ENCODE results near the gene STK36.

GRCh38 chr2:218658671-218659257, 13.1 kb upstream of the STK36 start:
- TF ChIP-seq SIN3A (IDR thresholded peaks at IDR 0.05; ENCODE audit: borderline replicate concordance, insufficient read depth, low read length), result no peak
- TF ChIP-seq, protein P1, sequence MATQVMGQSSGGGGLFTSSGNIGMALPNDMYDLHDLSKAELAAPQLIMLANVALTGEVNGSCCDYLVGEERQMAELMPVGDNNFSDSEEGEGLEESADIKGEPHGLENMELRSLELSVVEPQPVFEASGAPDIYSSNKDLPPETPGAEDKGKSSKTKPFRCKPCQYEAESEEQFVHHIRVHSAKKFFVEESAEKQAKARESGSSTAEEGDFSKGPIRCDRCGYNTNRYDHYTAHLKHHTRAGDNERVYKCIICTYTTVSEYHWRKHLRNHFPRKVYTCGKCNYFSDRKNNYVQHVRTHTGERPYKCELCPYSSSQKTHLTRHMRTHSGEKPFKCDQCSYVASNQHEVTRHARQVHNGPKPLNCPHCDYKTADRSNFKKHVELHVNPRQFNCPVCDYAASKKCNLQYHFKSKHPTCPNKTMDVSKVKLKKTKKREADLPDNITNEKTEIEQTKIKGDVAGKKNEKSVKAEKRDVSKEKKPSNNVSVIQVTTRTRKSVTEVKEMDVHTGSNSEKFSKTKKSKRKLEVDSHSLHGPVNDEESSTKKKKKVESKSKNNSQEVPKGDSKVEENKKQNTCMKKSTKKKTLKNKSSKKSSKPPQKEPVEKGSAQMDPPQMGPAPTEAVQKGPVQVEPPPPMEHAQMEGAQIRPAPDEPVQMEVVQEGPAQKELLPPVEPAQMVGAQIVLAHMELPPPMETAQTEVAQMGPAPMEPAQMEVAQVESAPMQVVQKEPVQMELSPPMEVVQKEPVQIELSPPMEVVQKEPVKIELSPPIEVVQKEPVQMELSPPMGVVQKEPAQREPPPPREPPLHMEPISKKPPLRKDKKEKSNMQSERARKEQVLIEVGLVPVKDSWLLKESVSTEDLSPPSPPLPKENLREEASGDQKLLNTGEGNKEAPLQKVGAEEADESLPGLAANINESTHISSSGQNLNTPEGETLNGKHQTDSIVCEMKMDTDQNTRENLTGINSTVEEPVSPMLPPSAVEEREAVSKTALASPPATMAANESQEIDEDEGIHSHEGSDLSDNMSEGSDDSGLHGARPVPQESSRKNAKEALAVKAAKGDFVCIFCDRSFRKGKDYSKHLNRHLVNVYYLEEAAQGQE (IDR thresholded peaks at IDR 0.05; ENCODE audit: insufficient read depth in 1 of 2, low read depth in 2 of 2, low read length in 2 of 2), result no peak

Data from PFSK-1 (cell line).